ENCODE measurements around the gene MLPH.

Gene MLPH

DNA sequence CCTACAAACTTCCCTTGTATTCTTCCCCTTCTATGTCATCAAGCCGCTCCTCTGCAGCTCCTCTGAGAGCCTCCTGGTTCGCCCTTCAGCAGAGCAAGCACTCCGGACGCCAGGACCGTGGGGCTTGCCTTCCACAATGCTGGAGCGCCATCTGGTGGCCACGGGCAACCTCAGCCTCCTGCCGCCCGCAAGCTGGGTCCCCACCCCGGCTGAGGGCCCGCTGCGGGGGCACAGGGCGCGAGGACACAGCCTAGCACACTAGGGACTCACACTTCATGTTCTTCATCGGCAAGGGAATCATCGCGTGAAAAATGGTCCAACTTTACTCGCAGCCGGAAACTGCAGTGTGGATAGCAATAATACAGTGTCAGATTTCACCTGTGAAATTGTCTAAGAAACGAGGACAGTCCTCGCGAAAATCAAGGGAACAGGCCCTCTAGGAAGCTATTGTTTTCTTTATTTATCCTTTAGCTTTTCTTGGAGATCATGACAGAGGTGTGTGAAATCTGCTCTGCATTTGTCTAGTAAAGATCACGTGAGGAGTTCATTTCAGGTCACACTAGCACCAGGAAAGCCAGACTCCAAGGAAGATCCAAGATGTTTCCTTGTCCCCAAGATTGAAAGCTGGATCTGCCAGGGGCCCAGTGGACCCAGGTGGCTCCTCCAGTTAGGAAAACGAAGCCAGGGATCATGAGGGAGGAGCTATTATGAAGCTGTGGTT lies 85.1 kb downstream of the MLPH start:
- peak; percentile 98 for DNase-seq

GRCh38 chr2:237572742-237573101 lies 85.7 kb downstream of the MLPH start:
- DNase-seq: no peak

DNA sequence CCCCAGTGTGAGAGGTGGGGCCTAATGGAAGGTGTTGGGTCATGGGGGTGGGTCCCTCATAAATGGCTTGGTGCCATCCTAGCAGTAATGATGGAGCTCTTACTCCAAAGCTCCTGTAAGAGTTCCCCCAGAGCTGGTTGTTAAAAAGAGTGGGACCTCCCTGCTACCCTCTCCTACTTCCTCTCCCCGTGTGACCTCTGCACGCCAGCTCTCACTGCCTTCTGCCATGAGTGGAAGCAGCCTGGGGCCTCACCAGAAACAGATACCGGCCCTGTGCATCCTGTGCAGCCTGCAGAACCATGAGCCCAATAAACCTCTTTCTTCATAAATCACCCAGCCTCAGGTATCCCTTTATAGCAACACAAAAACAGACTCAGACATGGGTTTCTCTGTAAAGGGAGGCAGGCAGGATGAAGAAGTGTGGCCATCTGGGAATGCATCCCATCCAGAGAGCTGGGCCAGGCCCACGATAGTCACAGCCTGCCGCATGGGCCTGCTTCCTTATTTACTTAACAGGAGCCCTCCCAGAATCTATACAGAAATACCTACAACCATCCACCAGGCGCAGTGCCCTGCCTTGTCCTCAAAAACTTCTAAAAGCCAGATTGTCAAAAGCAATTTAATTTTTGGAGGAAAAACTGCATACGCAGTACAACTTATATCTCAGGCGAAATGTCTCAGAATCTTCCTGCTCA lies 86.8 kb downstream of the MLPH start:
- DNase-seq: no peak

- DNase-seq: no peak
Measured at GRCh38 chr2:237574467-237574866, 87.4 kb downstream of the MLPH start.

DNA sequence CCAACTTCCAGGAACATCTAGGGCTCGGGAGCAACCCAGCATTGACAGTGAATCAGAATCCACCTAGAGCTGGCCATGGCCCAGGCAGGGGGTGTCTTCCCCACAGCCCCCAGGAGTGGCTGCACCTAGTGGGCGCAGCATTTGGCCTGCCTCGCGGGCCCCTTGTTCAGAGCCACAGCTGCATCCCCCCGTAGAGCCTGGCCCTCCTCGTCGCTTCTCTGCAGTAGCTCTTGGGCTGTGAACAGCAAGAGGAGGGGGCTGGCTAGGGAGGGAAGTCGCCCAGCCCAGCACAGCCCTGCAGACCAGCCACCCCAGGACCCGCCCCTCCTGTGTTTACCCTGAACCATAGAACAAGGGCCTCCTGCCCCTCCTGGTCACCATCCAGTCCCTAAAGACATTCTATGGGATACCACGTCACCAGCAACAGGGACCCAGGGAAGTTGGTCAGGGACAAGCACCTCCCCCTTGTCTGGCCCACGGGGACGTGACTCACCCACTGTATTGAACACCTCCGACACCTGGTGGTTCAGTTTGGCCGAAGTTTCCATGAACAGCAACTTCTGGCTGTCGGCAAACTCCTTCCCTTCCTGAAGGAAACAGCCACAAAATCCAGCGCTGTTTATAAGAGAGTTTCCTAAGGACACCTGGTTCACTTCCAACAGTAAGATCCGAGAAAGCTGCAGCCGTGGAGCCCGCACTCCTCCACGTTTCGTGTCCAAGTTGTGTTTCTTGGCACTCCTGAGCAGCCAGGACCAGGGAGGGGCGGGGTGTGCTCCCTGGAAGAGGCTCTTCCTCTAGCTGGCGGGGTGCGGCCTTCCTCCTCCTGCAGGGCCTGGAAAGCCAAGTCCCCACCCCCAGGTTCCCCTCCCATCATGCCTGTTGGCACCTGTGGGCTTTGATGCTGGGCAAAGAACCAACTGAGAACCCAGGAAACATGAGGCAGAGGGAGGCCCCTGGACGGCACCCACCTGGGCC lies 88.1 kb downstream of the MLPH start:
- no peak for DNase-seq

GRCh38 chr2:237575869-237576862 lies 89.1 kb downstream of the MLPH start:
- no peak for DNase-seq

GRCh38 chr2:237576974-237577373 lies 89.9 kb downstream of the MLPH start:
- no peak for DNase-seq

DNA sequence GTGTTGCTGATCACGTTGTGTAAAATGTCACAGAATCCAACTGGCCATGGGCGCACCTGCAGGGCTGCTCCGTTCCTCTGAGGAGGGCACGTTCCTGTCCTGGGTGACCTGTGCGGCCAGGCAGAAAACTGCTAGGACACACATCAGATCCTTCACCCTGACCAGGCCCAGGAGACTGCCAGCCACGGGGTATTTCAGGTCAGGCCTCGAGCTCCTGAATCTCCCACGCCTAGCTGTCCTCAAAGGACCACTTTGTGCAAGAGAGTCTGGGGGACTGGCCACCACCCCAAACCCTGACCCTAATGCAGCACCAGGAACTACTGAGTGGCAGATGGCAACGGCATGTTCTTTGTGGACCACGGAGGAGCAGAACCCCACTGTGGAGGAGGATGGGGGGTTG lies 90.4 kb downstream of the MLPH start:
- DNase-seq: no peak

DNA sequence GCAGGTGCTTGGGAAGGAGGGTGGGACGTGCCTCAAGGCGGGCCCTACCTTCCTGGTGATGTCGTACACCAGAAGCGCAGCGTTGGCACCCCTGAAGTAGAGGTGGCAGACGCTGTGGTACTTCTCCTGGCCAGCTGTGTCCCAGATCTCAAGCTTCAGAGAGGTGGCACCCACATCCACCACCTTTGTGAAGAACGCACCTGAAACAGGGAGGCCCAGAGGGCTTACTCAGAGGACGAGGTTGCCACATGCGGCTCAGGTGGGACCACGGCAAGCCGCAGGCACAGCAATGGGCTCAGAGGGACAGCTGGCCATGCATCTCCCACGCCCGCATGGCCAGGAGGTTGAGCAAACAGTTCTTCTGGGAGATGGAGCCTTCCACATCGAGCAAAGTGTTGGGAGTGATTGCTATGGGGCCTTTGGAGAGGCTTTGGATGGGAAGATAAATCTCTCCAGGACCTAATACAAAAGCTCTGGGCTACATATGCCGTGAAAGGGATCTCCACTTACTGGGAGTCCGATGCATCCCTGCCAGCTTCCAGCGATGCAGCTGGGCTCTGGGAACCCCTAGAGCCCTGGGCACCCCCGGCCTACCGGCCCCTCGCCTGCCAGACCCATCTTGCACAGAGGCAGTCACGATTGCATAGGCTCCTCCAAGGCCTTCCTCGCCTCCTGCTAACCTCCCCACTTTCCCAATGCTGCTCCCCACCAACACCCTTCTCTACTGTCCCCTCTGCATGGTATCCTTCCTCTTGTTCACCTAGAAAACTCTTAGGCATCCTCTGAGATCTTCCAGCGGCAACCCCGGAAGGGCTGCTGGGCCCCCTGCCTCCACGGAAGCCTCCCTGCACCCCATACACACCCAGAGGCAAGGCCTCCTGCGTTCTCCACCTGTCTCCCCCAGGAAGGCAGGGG lies 91.2 kb downstream of the MLPH start:
- DNase-seq: no peak

DNA sequence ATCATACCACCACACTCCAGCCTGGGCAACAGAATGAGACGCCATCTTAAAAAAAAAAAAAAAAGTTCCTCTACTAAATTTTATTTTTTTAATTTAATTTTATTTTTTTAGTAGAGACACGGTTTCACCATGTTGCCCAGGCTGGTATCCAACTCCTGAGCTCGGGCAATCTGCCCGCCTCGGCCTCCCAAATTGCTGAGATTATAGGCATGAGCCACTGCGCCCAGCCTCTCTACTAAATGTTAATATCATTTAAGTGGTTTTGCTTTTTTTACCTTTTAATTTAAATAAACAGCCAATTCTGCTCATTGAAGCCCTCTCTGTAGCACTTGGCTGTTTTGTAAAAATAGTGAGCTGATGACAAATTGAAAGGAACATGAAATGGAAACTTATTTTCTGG lies 94.3 kb downstream of the MLPH start:
- no peak for DNase-seq

DNA sequence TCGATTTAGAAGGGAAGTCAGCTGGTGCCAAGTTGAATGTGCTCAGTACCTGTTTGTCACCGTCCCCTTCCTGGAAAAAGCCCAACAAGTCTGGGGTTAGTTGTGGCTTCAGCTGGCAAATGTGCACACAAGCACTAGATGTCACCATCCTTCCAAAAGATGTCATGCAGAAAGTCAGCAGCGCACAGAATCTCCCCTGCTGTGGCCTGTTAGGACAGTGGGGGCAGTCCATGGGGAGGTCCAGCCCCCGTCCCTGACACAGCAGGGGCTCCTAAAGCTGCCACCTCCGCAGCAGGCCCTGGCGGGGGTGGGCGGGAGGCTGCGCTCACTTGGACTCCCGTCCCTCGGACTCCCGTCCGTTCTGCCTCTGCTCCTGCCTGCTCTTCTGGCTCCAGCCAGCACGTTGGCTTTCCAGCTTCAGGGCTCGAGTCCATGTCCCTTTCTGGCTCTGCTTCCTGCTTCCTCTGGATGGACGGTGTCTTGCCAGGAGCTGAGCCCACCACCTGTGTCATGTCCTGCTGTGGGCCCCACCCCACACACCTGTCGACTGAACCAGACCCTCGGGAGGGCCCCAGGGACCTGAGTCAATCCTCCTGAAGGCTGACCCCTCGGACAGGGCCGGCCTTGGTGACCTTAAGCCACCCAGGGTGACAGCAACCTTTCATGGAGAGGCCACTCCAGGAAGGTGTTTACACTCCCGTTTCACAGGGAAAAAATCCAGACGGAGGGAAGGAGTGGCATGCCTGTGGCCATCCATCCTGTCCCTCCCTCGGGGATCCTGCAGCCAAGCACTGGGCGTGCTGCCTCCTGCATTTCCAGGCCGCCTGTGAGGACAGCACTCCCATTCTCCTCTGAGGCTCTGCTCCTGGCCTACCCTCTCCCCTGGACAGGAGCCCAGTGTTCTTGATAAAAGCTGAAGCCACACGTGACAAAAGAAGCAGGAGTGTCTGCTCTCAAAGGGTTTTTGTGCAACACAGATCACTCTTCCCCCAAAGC lies 95.0 kb downstream of the MLPH start:
- DNase-seq: peak; percentile 52

DNA sequence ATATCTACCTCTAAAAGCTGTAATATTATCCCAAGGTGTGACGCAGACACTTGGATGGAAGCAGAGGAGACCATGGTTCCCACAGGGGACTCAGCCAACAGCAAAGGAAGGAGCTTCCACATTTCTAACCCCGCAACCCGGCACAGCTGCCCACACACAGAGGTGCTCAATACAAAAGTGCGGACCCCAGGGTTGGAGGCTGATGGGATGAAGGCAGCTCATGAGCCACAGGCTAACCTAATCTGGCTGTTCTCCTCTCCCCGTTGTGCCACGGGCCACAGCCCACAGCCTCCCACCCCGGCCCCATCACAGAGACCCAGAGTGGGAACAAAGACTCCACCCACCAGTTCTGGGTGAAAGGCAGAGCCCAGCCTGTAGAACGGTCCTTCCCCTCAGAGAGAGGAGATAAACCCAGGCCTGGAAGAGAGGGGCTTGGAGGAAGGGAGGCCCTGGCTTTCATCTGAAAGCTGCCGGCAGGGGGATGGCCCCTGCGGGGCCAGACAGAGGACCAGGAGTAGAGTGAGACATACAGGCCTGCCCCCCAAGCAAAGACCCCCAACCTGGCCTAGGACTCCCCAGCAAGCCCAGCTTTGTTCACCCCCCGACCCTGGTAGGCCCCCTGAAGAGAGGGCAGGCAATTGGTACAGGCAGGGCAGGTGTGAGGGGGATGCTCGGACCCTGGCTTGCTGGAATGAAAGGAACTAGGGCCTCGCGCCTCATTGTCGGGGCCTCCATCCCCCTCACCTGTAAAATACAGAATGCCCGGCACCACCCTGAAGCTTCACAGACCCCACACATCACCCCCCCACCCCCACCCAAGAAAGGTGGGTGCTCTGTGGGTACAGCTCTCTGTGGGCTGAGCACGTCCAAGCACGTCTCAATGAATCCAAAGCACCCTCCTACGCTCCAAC lies 96.6 kb downstream of the MLPH start:
- DNase-seq: no peak

- DNase-seq: no peak
Measured at GRCh38 chr2:237585590-237586221, 98.7 kb downstream of the MLPH start.

DNA sequence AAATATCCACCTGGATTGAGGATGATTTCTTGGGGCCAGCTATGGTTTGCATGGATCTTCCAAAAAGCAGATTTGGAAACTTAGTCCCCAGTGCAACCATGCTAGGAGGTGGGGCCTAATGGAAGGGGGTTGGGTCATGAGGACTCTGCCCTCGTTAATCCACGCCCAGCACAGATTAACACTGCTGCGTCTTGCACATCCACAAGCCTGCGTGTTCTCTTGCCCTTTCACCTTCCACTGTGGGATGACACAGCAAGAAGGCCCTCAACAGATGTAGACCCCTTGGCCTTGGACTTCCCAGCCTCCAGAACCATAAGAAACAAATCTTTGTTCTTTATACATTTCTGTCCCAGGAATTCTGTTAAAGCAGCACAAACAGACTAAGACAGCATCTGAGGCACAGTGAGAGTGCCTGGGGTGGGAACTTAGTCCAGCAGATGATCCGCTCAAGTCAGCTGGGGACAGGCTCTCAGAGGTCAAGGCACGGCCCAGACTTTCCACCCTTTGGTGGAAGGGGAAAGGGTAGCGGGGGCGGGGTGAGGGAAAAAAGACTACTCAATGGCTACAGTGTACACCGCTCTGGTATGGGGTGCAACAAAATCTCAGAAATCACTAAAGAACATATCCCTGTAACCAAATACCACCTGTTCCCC lies 101.1 kb downstream of the MLPH start:
- no peak for DNase-seq

DNA sequence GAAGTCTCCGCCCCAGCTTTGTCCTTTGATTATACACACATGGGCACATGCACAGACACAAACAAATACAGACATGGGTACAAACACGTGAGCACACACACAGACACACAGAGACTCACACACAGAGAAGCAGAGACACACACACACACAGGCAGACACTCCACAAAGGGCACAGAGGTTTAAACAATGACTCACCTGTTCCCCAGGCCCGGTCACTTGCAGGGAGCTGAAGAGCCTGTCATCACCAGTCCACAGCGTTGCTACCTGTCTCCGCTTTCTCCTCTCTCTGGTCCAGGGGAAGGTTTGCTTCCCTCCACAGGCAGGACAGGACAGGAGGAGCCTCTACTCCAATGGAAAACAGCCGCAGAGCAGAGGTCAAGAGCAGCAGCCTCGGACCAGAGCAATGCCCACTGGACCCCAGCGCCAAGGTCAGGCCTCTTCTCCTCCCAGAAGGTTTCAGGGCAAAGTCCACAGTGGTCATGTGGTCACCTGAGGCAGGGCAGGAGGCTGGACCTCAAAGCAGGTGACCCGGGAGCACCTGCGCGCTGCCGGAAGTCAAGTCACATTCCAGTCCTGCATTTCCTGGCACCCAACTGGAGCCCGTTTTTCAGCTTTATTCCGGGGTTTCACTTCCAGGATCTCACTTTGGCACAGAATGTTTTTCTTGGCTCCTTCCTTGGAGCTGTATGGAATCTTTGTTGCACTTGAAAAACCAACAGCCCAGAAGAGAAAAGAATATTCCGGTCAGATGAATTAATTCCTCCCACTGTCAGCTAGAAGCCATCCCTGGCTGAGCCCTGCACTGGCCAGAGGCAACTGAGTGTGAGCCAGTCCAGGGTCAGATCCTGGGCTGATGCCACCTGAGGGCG lies 103.5 kb downstream of the MLPH start, which contains the start of gene RAB17:
RAB17 (minus strand) TSS at position 463 of the 869 bp plus-strand sequence. CDS start 4,580 bp downstream, outside the sequence.
- peak; percentile 99 for DNase-seq

DNA sequence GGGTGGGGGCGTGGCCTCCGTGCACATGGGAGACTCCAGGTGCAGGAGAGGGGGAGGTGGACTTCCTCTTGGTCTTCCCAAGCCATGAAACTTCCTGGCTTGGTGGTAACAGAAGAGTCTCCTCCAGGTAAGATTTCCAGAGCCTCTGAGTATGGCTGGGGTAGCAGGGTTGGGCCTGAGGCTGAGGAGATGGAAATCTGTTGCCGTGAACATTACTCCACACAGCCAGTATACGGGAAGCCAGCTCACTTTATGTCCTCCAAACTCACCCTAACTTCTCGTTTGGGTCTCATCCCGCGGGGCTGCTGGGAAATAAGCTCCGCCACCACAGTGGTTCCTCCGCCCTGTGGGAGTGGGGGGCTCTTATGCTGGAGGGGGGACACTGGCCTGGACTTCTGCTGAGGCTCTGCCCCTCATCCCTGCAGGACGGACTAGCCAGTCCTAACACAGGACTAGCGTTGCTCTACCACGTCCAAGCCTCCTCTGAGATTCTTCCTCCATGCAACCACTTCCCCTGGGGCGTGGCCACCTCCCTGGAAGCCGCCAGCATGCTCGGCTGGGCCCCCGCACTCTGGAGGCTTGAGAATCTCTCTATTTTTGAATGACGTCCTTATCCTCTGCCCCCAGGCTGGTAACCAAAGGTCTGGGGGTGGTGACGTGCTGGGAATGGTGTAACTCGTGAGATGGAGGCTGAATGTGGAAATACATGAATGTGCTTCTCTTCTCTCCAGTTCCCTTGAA lies 104.3 kb downstream of the MLPH start:
- DNase-seq: peak; percentile 98

Data from DMS53 (cell line).